NCI-H1930 (cell line): ENCODE measurements around the gene ELL2.
"Not testable (repeated sequence)": the region's sequence is repeated elsewhere in the genome, so short reads cannot be mapped to it uniquely, and the experiment has no call there.

ENCODE experiments used
- DNase-seq, 2 experiments: peaks; one replicate each; lab custom pipeline; 2025; lab: John Stamatoyannopoulos, UW

Gene ELL2

DNA sequence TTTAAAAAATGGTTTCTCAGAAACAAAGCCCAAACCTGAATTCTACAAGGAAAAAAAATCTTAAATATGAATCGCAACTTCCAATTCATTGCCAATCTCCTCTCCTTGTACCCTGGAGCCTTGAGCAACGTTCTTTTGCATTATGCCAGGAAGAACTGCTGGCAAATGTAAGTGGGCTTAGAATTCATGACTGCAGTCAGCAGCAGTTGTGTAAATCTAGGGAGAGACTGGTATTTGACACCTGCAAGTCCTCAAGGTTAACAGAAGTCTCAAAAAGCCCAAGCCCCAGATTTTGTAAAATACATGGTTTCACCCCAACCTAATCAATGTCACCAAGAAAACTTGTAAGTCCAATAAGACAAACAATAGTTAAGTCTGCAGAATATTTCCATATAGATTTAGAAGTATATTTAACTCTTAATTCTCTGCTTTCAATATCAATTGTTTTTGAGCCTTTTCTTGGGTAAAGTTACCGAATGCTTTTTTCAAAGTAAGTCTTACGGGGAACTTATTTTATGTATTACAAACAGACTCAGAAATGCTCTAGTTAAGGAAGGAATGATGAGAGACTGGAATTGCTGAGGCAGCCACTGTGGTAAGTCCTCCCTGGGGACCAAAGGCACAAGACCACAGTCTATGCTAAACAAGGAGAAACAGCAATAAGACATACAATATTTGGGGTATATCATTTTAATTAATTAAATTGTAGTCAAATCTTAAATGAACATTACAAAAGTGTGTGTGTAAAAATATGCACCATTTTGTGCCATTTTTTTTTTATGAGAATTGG lies 31.3 kb downstream of the ELL2 start:
- DNase-seq, result no peak

- no peak for DNase-seq
Observed at GRCh38 chr5:95928724-95929253, 32.9 kb downstream of the ELL2 start.

DNA sequence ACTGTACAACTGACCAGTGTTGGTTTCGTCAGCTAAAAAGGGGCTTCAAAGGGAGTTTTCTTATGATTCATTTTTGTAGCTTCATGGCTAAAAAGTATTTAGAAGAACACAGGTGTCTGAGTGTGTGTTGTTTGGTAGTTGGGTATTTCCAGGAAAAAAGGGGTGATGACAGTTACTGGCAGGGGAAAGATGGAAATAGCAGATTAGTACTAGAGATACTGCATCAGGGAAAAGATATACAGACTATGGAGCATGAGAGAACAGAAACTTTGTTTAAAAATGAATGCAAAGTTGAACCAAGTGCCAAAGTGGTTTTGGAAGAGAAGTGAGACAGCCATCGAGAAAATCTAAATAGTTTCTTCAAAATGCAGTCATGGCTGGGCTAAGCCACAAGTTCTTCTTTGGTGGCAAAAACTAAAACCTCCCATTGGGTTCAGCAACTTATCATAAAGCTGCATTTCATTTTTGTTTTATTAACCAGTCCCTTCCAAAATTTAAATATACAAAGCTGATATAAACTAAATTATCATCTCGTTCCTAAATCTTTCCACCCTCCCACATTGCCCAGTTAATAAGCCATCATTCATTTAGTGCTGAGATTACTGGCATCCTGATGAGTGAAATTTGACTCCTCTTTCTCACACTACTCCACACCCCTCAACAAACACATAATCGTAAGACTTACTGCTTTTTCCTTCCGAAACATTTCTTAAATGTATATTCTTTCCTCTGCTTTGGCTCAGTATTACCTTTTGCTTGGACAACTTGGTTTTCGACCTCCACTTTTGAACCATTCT lies 33.5 kb downstream of the ELL2 start:
- no peak for DNase-seq

- not testable (repeated sequence) for DNase-seq
Observed at GRCh38 chr5:95927300-95927699, 34.4 kb downstream of the ELL2 start.

DNA sequence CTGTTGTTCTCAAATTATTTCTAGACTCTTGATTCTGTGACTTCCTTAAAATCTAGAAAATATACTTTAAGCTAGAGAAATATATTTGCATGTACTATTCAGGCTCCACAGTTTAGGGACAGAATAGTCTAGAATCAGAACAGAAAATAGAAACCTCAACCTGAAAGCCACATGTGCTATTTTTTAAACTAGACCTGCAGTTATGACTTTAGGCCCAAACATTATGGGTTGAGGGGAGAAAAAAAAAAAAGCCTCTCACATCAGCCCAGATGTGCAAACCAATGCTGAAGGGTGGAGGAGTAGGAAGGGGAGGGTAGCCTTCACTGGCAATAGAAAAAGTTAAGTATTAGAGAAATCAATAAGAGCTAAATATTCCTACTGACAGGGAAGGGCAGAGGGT lies 35.7 kb downstream of the ELL2 start:
- no peak for DNase-seq

GRCh38 chr5:95925378-95925744 lies 36.3 kb downstream of the ELL2 start:
- DNase-seq, result no peak

DNA sequence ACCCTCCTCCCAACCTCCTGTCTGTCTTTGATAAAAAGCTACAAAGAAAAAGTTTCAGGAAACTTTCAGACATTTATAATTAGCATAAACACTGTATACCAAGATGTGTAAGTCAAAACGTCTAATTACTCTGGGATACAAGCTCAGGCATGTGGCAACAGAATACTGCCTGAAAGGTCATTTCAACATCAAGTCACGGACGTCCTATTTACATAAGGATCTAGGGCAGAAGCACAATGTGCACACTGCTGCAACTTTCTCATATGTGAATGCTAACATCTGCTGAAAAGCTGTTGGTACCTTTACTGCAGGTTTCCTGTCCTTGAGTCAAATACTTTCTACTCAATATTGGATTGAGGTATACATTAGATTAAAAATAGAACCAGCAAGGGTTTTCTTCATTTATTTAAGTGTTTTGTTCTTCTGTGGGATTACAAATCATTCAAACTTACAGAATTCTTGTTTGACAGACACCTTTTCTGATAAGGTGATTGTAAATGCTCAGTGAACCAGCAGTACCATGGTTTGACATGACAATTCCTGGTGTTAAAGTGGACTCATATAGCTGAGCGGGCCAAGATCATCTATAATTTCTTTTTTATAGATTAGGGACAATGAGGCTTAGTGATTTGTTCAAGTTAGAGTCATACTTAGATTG lies 36.8 kb downstream of the ELL2 start:
- DNase-seq, result no peak

DNA sequence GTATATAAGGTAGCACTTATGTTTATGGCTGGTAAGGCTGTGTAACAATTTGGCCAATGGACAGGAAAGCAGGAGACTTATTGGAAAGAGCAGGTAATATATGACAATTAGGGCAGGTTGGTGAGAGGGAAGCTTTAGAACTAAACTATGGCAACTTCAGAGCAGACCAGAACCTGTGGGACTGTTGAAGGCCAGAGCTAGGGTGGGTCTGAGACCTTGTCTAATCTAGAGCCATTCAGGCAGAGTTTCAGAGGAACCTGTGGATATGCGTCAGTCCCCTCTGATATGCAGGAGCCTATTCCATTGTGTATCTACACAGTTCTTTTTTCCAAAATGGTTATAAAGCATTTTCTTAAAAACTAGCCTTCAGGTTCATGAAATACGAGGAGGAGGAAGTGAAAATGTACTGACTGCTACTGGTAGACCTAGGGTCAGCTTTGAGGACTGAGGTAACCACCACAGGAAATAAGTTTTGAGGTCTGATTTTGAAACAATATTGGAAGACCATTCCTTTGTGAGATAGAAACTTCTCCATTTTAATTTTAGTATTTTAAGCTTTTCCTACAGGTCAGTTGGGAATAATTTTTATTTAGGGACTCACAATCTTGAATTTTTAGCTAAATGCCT lies 37.6 kb downstream of the ELL2 start:
- DNase-seq, result no peak

GRCh38 chr5:95922798-95923197 lies 38.9 kb downstream of the ELL2 start:
- no peak for DNase-seq

DNA sequence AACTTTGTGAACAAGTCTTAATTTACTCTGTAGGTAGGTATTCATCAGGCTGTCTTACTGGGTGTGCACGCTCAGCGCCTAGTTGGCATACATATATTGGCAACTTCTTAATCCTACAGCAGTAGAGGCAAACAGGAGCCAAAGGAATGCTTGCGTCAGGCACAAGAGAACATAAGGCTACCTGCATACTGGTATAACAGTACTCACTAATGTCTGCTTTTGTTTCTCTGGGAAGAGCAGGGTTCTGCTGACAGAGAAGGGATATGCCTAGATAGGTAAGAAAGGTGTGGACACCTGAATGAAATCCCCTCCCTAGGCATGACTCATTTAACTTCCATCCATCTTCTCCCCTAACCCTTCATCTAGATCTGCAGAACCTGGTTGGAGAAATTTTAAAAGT lies 40.1 kb downstream of the ELL2 start:
- DNase-seq, result no peak

DNA sequence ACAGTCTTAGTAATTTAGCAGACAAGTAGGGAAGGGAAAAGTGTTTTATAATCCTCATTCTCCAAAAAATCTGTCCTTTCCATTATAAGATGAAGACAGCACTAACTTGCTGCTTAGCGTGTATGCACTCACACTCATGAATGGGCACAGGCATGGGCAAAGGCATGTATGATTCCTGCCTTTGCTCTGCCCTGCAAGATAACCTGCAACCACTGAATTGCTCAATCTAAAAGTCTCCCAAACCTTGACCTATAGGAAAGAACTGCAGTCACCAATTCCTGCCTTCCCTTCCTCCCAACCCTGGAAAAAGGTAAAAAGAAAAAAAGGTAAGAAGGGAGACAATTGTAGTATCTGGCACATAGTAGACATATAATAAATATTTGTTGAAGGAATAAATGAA lies 40.8 kb downstream of the ELL2 start:
- no peak for DNase-seq

- DNase-seq, result no peak
Observed at GRCh38 chr5:95919658-95920057, 42.0 kb downstream of the ELL2 start.

DNA sequence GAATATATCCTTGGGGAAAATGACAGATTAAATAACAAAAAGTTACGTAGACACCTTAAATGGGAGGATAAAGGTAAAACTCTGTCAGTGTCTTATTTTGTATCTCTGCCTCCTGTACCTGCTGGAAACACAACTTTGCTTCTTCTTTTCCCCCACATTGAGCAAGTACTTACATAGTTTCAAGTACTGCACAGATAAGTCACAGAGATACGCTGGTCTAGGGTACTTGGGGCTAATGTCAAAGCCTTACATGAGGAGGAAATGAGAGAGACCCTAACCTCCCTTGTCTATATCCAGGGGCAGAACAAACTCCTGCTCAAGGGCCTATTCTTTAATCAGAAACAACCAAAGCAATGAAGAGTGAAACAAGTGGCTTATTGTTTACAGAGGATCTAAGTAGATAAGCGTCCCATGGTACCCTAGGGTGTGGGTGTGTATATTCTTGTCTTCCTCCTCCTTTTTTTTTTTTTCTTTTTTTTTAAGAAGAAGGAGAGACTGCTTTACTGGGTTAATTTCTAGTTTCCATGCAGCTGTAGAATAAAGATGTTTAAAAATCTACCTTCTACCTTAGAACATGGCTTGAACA lies 43.1 kb downstream of the ELL2 start:
- no peak for DNase-seq

- DNase-seq, result no peak
Observed at GRCh38 chr5:95917207-95917606, 44.4 kb downstream of the ELL2 start.

- DNase-seq, result no peak
Observed at GRCh38 chr5:95916687-95917085, 45.0 kb downstream of the ELL2 start.

DNA sequence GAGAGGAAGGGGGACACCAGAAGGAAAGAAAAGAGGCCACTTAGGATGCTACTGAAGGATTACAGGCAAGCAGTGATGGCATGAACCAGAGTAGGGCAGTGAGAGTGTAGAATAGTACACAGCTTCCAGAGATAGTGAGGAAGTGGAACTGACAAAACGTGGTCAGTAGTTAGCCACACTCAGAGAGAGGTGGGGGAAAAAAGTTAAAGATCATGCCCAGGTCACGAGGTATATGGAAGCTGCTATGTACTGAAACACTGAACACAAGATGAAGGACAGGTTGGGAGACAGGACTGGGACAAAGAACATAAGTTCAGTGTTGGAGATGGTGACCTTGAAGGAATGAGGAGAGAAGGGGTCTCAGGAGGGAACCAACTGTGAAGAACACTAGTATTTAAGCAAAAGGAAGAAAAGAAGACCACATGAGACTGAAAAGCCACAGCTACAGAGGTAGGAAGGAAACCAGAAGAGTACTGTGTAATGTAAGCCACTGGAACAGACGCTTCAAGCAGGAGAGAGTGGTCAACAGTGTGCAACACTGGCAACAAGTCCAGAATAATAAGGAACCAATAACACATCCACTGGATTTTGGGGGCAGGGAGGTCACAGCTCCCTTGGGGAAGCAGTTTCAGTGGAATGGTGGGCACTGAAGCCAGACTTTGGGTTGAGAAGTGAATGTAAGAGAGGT lies 45.5 kb downstream of the ELL2 start:
- no peak for DNase-seq

DNA sequence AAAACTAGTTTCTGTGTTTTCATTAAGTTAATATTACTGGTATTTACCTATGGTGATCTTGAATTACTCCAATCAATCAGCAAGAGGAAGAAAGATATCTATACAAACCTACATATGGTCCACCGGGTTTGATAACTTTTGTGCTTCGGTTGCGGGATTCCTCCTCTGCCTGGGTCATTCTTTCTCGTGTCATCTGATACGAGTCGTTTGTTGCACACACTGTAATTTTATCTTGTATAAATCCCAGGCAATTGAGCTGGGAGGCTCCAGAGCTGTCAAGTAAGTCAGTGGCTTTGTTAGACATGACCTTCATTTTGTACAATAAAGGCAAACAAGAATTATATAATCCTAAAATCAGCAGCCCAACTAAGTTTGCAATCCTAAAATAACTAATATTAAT lies 48.0 kb downstream of the ELL2 start:
- DNase-seq, result no peak

GRCh38 chr5:95912029-95912428 lies 49.6 kb downstream of the ELL2 start:
- DNase-seq, result no peak

- no peak for DNase-seq
Observed at GRCh38 chr5:95910521-95910920, 51.1 kb downstream of the ELL2 start.

DNA sequence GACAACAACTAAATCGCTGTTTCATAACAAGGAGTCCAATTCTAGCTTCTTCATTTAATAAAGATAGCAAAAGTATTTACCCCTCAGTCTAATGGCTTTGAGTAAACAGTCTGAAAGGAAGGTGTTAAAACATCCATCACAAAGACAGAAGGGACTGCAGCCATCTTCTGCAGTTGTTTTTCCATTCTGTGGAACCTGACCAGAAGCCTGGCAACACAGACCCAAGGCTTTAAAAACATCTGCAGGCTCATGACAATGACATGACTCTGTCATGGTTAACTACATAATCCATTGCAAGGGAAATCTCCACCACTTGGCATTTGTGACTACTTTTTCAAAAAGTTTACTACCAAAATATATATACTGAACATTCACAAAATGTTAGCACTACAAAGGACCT lies 51.9 kb downstream of the ELL2 start:
- no peak for DNase-seq

GRCh38 chr5:95908799-95909198 lies 52.9 kb downstream of the ELL2 start:
- no peak for DNase-seq
